ENCODE data around the gene GNAI3.
"Not testable (repeated sequence)": the region's sequence is repeated elsewhere in the genome, so short reads cannot be mapped to it uniquely, and the experiment has no call there.

GNAI3 gene

GRCh38 chr1:109640285-109640865 is 92.0 kb downstream of the GNAI3 start:
- DNase-seq = peak; percentile 77

GRCh38 chr1:109641078-109641740 is 92.8 kb downstream of the GNAI3 start:
- no peak for DNase-seq

GRCh38 chr1:109641861-109642260 is 93.4 kb downstream of the GNAI3 start:
- DNase-seq = no peak

- no peak for DNase-seq
These were observed 94.2 kb downstream of the GNAI3 start for GRCh38 chr1:109642626-109643025.

- DNase-seq = peak; percentile 69
These were observed 95.2 kb downstream of the GNAI3 start for GRCh38 chr1:109643385-109644230.

GRCh38 chr1:109644670-109645069 is 96.3 kb downstream of the GNAI3 start:
- no peak for DNase-seq

- DNase-seq = peak; percentile 51
These were observed 101.1 kb downstream of the GNAI3 start for GRCh38 chr1:109649491-109649914.

- DNase-seq = no peak
These were observed 102.2 kb downstream of the GNAI3 start for GRCh38 chr1:109650609-109651008.

- DNase-seq = no peak
These were observed 104.0 kb downstream of the GNAI3 start for GRCh38 chr1:109652402-109652801.

- DNase-seq = no peak
These were observed 104.9 kb downstream of the GNAI3 start for GRCh38 chr1:109653306-109653705.

- no peak for DNase-seq
These were observed 106.1 kb downstream of the GNAI3 start for GRCh38 chr1:109654519-109654918.

GRCh38 chr1:109655615-109656519 is 107.5 kb downstream of the GNAI3 start, which contains the start of gene GSTM4:
Gene GSTM4, plus strand, starts transcription at chr1:109656099. Its CDS starts 291 bp downstream, at chr1:109656390.
- peak; percentile 55 for DNase-seq

GRCh38 chr1:109657395-109657794 is 109.0 kb downstream of the GNAI3 start:
- DNase-seq = no peak

GRCh38 chr1:109657970-109658369 is 109.6 kb downstream of the GNAI3 start:
- DNase-seq = no peak

GRCh38 chr1:109658533-109659042 is 110.2 kb downstream of the GNAI3 start:
- no peak for DNase-seq

GRCh38 chr1:109659145-109659544 is 110.7 kb downstream of the GNAI3 start:
- DNase-seq = no peak

- DNase-seq = peak; percentile 4
These were observed 111.7 kb downstream of the GNAI3 start for GRCh38 chr1:109659997-109660690.

GRCh38 chr1:109660691-109661026 is 112.2 kb downstream of the GNAI3 start:
- not testable (repeated sequence) for DNase-seq

GRCh38 chr1:109661391-109661790 is 113.0 kb downstream of the GNAI3 start:
- DNase-seq = no peak

- DNase-seq = no peak
These were observed 116.3 kb downstream of the GNAI3 start for GRCh38 chr1:109664671-109665070.

- peak; percentile 85 for DNase-seq
These were observed 119.2 kb downstream of the GNAI3 start, which contains the start of gene GSTM2 for GRCh38 chr1:109667452-109668122. Gene GSTM2, plus strand, starts transcription at chr1:109668057. Its CDS starts 59 bp downstream, at chr1:109668116.

Measured in midbrain (tissue), 1 donor.